HG03139 (cell line): ENCODE measurements around the gene HDGF.

Experiments
- ATAC-seq: cut with Tn5 transposase; IDR thresholded peaks from one replicate; pipeline ENCODE4 v1.9.1; 2021; ENCODE audit not compliant: unreplicated experiment

The HDGF gene

GRCh38 chr1:156746728-156747631 is 4.5 kb downstream of the HDGF start:
- no peak for ATAC-seq

GRCh38 chr1:156746406-156746727 is 5.1 kb downstream of the HDGF start:
- no peak for ATAC-seq

GRCh38 chr1:156745881-156746280 is 5.6 kb downstream of the HDGF start:
- ATAC-seq, result no peak

- no peak for ATAC-seq
These were observed 6.6 kb downstream of the HDGF start for GRCh38 chr1:156744786-156745419.

- ATAC-seq, result no peak
These were observed 7.1 kb downstream of the HDGF start for GRCh38 chr1:156744344-156744743.

GRCh38 chr1:156743367-156744302 is 7.8 kb downstream of the HDGF start:
- ATAC-seq, result no peak

- ATAC-seq, result no peak
These were observed 8.7 kb downstream of the HDGF start for GRCh38 chr1:156742801-156743200.

GRCh38 chr1:156742017-156742416 is 9.5 kb downstream of the HDGF start:
- ATAC-seq, result no peak

GRCh38 chr1:156741481-156741983 is 9.9 kb downstream of the HDGF start:
- ATAC-seq, result no peak

GRCh38 chr1:156740741-156741480 is 10.6 kb downstream of the HDGF start, which contains the start of gene MRPL24:
TSS of gene MRPL24 (minus strand) at chr1:156741088. CDS start at chr1:156738704, 2,384 bp downstream.
- ATAC-seq, result peak; percentile 74

GRCh38 chr1:156740237-156740740 is 11.2 kb downstream of the HDGF start:
- ATAC-seq, result no peak

- ATAC-seq, result no peak
These were observed 12.6 kb downstream of the HDGF start for GRCh38 chr1:156738916-156739315.

- ATAC-seq, result no peak
These were observed 13.1 kb downstream of the HDGF start for GRCh38 chr1:156738407-156738806.

- ATAC-seq, result no peak
These were observed 17.4 kb downstream of the HDGF start for GRCh38 chr1:156733989-156734584.

- peak; percentile 86 for ATAC-seq
These were observed 22.6 kb downstream of the HDGF start, which contains the start of gene ISG20L2 for GRCh38 chr1:156728599-156729462. TSS of gene ISG20L2 (minus strand) at chr1:156728766. CDS start at chr1:156727652, 1,114 bp downstream.

- ATAC-seq, result peak; percentile 54
These were observed 23.4 kb downstream of the HDGF start, which contains the start of gene METTL25B for GRCh38 chr1:156727926-156728598. TSS of gene METTL25B (plus strand) at chr1:156728469. CDS start at chr1:156729105, 636 bp downstream.

GRCh38 chr1:156727492-156727891 is 24.0 kb downstream of the HDGF start:
- ATAC-seq, result no peak
